GM23338 (cell line): ENCODE results near the gene RAB33B.

ENCODE experiments used
- CREB1 ChIP-seq: fragments of 250-450 bp; sonication (Bioruptor Pico); IDR thresholded peaks from 2 replicates; pipeline ENCODE4 v1.5.0; 2020; ENCODE audit warnings: low read depth, mild to moderate bottlenecking, moderate library complexity
- CTCF ChIP-seq, 2 experiments: fragments of 200-600 bp in 1 of 2; sonication (generic) in 1 of 2; conservative IDR thresholded peaks; 2 replicates each; pipeline versions ENCODE4 v1.5.1 to v1.6.1; 2016 to 2017; ENCODE audit warnings: antibody characterized with exemption in 2 of 2, low read depth in 2 of 2, mild to moderate bottlenecking in 2 of 2, moderate library complexity in 1 of 2
- ETS1 ChIP-seq: IDR thresholded peaks from 2 replicates; pipeline ENCODE4 v1.6.1; 2016; ENCODE audit warnings: antibody characterized with exemption
- EZH2 ChIP-seq: fragments of 200-600 bp; sonication (generic); IDR thresholded peaks from one replicate; pipeline ENCODE4 v1.8.0; 2017; ENCODE audit warnings: antibody characterized with exemption, mild to moderate bottlenecking, low read depth; ENCODE audit not compliant: unreplicated experiment
- EZH2phosphoT487 ChIP-seq: fragments of 200-600 bp; sonication (generic); IDR thresholded peaks from one replicate; pipeline ENCODE4 v1.8.1; 2018; ENCODE audit warnings: antibody characterized with exemption; ENCODE audit not compliant: unreplicated experiment
- JUNB ChIP-seq: IDR thresholded peaks from one replicate; pipeline ENCODE4 v1.6.1; 2016; ENCODE audit warnings: antibody characterized with exemption; ENCODE audit not compliant: unreplicated experiment
- NANOG ChIP-seq: IDR thresholded peaks from 2 replicates; pipeline ENCODE4 v1.6.1; 2016; ENCODE audit warnings: antibody characterized with exemption, borderline replicate concordance
- POLR2AphosphoS5 ChIP-seq: IDR thresholded peaks from 2 replicates; pipeline ENCODE4 v1.6.1; 2016; ENCODE audit warnings: antibody characterized with exemption, low read depth
- REST ChIP-seq: IDR thresholded peaks from one replicate; pipeline ENCODE4 v1.6.1; 2018; ENCODE audit warnings: antibody characterized with exemption; ENCODE audit not compliant: unreplicated experiment
- ZNF114 ChIP-seq: fragments of 250-450 bp; sonication (Bioruptor Pico); IDR thresholded peaks from 2 replicates; pipeline ENCODE4 v1.5.0; 2020; ENCODE audit warnings: mild to moderate bottlenecking, moderate library complexity

GRCh38 chr4:139506774-139507173 is 52.9 kb downstream of the RAB33B start:
- TF ChIP-seq REST, result no peak
- TF ChIP-seq CTCF (conservative IDR thresholded peaks at IDR 0.05; ENCODE audit: low read depth in 2 of 2), result no peak
- no peak for TF ChIP-seq EZH2phosphoT487
- TF ChIP-seq EZH2, result no peak
- TF ChIP-seq CREB1, result no peak
- TF ChIP-seq POLR2AphosphoS5, result no peak
- no peak for TF ChIP-seq JUNB
- no peak for TF ChIP-seq NANOG
- no peak for TF ChIP-seq ETS1
- no peak for TF ChIP-seq ZNF114
